Measurements from ENCODE around the gene LRP1B.

LRP1B gene

DNA sequence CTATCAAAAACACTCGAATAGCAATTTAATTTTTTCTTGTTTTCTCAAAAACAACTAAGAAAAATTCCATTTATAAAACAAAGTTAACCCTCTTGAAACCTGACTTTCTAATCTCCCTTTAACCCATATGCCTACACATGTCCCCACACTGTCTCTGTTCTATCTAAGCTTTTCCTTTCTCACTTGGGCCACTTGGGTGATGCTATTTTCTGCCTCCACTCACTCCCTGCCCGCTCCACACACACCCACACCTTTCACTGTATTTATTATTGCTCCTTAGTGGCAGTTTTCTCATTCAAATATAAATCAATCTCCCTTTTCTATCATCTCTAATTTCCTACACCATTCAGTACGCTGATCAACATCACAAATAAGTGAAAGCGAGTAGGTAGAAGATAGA lies 531.1 kb downstream of the LRP1B start:
- H3K4me1 ChIP-seq = no peaks in the 10 kb centered on the region
- H3K36me3 ChIP-seq (replicated peaks) = no peaks in the 10 kb centered on the region
- no peak for DNase-seq (ENCODE audit: low spot score in 2 of 2)
- H3K9me3 ChIP-seq = no peaks in the 10 kb centered on the region
- no peak overlapping the region for H3K4me3 ChIP-seq
- in situ Hi-C loops (cut with MboI; ENCODE audit: low sequenced_read_pairs) = no loop called here
- H3K27me3 ChIP-seq (ENCODE audit: low read depth) = no peaks in the 10 kb centered on the region

GRCh38 chr2:141598982-141599381 lies 531.8 kb downstream of the LRP1B start:
- in situ Hi-C loops (cut with MboI; ENCODE audit: low sequenced_read_pairs) = no loop called here
- Histone ChIP-seq H3K9me3 (no peaks in the 10 kb centered on the region; the same call in 1 of the 2 replicates), H3K36me3 (replicated peaks) (no peaks in the 10 kb centered on the region), H3K4me3 (no peak overlapping the region), H3K27me3 (ENCODE audit: low read depth) (no peaks in the 10 kb centered on the region), H3K4me1 (no peaks in the 10 kb centered on the region)
- DNase-seq (ENCODE audit: low spot score in 2 of 2) = no peak

DNA sequence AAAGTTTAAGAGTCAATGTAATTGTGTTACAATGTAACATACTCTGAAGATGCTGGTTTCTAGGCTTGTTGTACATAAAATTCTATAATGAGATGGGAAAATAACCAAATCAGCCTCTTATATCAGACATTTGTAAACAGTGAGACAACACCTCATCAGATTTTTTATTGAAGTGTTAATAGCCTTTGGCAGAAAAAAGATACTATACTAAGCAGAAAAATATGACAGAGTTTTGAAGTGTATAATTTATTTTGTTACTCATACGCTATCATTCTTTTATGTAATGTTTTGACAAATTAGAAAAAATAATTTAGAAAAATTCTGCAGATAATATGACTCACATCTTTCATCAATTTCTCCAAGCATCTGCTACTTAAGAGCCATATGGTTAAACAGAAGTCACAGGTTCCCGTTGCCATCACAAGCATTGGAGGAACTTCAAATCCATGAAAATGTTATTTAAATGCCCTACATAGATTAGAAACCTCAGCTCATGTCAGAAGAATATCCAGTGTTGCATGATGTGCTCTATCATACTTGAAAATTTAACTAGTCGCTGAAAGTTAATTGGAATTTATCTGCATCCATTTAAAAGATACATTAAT lies 535.4 kb downstream of the LRP1B start:
- Histone ChIP-seq H3K36me3 (replicated peaks) (no peaks in the 10 kb centered on the region), H3K9me3 (no peaks in the 10 kb centered on the region; the same call in 1 of the 2 replicates), H3K27me3 (ENCODE audit: low read depth) (no peaks in the 10 kb centered on the region), H3K4me1 (no peaks in the 10 kb centered on the region), H3K4me3 (no peak overlapping the region)
- in situ Hi-C loops (cut with MboI; ENCODE audit: low sequenced_read_pairs) = no loop called here
- no peak for DNase-seq (ENCODE audit: low spot score in 2 of 2)

DNA sequence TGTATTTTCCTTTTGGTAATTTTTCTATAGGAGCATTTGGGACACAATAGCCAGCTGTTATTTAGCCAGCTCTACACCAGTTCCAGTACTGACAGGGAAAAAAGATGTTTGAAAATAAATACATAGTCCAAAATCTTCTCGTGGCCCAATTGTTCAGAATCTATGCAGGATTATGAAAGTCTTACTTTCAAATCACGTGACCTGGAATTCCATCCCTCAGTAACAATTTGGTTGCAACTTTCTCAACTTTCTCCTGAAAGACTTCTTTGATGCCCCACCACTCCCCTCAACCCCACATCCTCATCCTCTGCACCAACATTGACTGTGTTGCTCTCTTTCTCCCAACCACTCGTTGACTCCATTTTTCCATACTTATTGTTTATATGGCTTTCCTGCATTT lies 539.0 kb downstream of the LRP1B start:
- H3K4me3 ChIP-seq = no peak overlapping the region
- H3K4me1 ChIP-seq = no peaks in the 10 kb centered on the region
- no peaks in the 10 kb centered on the region for H3K27me3 ChIP-seq (ENCODE audit: low read depth)
- DNase-seq (ENCODE audit: low spot score in 2 of 2) = no peak
- in situ Hi-C loops (cut with MboI; ENCODE audit: low sequenced_read_pairs) = no loop called here
- no peaks in the 10 kb centered on the region for H3K36me3 ChIP-seq (replicated peaks)
- no peaks in the 10 kb centered on the region; the same call in 1 of the 2 replicates for H3K9me3 ChIP-seq

DNA sequence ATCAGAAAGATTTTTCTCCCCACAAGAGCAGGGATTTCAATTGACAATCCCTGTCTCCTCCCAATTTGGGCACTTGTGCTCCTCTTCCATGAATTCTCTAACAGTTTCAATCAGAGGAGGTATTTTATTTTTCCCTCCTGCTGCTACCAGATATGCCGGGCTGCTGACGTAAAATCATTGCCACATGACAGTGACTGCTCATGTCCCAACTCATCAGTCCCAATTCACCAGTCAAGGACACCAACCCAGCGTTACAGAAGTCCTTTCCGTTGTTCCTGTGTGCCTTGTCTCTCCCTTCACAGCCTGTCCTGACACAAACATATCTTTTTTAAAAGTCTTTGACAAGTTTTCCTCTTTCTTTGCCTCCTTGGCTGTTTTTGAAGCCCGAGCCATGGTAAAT lies 540.2 kb downstream of the LRP1B start:
- H3K9me3 ChIP-seq = no peaks in the 10 kb centered on the region; the same call in 1 of the 2 replicates
- in situ Hi-C loops (cut with MboI; ENCODE audit: low sequenced_read_pairs) = no loop called here
- no peaks in the 10 kb centered on the region for H3K27me3 ChIP-seq (ENCODE audit: low read depth)
- H3K36me3 ChIP-seq (replicated peaks) = no peaks in the 10 kb centered on the region
- DNase-seq (ENCODE audit: low spot score in 2 of 2) = no peak
- no peak overlapping the region for H3K4me3 ChIP-seq
- H3K4me1 ChIP-seq = no peaks in the 10 kb centered on the region

- DNase-seq (ENCODE audit: low spot score in 2 of 2) = no peak
- no peaks in the 10 kb centered on the region for H3K4me1 ChIP-seq
- no peak overlapping the region for H3K4me3 ChIP-seq
- in situ Hi-C loops (cut with MboI; ENCODE audit: low sequenced_read_pairs) = no loop called here
- H3K36me3 ChIP-seq (replicated peaks) = no peaks in the 10 kb centered on the region
- no peaks in the 10 kb centered on the region for H3K27me3 ChIP-seq (ENCODE audit: low read depth)
- no peaks in the 10 kb centered on the region; the same call in 1 of the 2 replicates for H3K9me3 ChIP-seq
These were observed 541.5 kb downstream of the LRP1B start for GRCh38 chr2:141589314-141589713.

DNA sequence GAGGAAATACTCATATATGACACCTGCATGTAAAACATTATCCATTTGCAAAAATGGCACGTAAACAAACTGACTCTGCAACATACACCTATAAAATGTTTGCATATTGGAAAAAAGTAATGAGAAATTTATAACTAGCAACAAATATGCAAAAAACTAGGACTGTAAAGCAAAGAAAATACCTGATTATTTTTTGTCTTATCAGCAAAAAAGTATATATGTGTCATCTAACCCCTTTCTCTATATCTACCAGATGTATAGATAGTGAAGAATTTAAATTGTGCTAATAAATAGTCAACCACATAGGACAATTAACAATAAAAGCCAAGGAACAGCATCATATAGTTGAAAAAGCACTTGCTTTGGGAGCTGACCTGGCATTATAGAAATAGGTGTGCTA lies 543.8 kb downstream of the LRP1B start:
- Histone ChIP-seq H3K9me3 (no peaks in the 10 kb centered on the region), H3K4me3 (no peak overlapping the region), H3K27me3 (ENCODE audit: low read depth) (no peaks in the 10 kb centered on the region), H3K4me1 (peaks cover 2% of the 10 kb centered on the region; the same call in 1 of the 2 replicates), H3K36me3 (replicated peaks) (no peaks in the 10 kb centered on the region)
- in situ Hi-C loops (cut with MboI; ENCODE audit: low sequenced_read_pairs) = no loop called here
- DNase-seq (ENCODE audit: low spot score in 2 of 2) = no peak

GRCh38 chr2:141582213-141582612 lies 548.6 kb downstream of the LRP1B start:
- no peaks in the 10 kb centered on the region for H3K27me3 ChIP-seq (ENCODE audit: low read depth)
- no peaks in the 10 kb centered on the region for H3K9me3 ChIP-seq
- peaks cover 8% of the 10 kb centered on the region; the same call in 1 of the 2 replicates for H3K4me1 ChIP-seq
- in situ Hi-C loops (cut with MboI; ENCODE audit: low sequenced_read_pairs) = no loop called here
- DNase-seq (ENCODE audit: low spot score in 2 of 2) = no peak
- no peaks in the 10 kb centered on the region for H3K36me3 ChIP-seq (replicated peaks)
- H3K4me3 ChIP-seq = no peak overlapping the region

GRCh38 chr2:141579071-141579470 lies 551.7 kb downstream of the LRP1B start:
- Histone ChIP-seq H3K4me3 (no peak overlapping the region), H3K9me3 (no peaks in the 10 kb centered on the region), H3K4me1 (peaks cover 8% of the 10 kb centered on the region; the same call in 1 of the 2 replicates), H3K27me3 (ENCODE audit: low read depth) (no peaks in the 10 kb centered on the region), H3K36me3 (replicated peaks) (no peaks in the 10 kb centered on the region)
- DNase-seq (ENCODE audit: low spot score in 2 of 2) = no peak
- in situ Hi-C loops (cut with MboI; ENCODE audit: low sequenced_read_pairs) = no loop called here

DNA sequence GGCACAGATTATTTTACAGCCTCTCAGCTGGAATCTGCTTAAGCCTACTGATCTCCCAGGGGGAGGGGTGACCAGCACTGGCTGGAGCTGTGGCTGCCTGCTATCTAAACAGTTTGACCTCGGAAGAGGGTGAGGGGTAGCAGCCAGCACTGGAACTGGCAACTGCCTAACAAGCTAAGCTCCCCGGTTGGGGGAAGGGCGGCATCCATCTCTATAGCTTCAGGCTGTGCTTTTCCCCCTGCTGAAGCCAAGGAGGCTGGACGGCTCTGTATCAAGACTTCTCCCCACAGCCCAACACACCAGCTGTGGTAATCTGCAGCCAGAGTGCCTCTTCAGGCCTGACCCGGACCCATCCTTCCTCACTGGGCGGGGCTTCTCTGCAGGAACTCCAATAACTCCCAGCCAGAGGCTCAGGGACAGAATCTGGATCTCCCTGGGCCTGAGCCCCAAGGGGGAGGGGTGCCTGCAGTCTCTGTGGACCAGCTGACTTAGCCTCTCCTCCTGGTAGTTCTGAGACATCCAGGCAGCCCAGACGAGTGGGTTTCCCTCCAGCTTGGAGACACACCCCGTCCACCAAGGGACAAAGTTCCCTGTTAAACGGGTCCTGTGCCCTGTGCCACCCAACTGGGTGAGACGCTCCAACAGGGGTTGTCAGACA lies 560.2 kb downstream of the LRP1B start:
- no peak overlapping the region for H3K4me3 ChIP-seq
- in situ Hi-C loops (cut with MboI; ENCODE audit: low sequenced_read_pairs) = no loop called here
- no peaks in the 10 kb centered on the region; the same call in 1 of the 2 replicates for H3K4me1 ChIP-seq
- no peaks in the 10 kb centered on the region for H3K36me3 ChIP-seq (replicated peaks)
- H3K27me3 ChIP-seq (ENCODE audit: low read depth) = no peaks in the 10 kb centered on the region
- DNase-seq (ENCODE audit: low spot score in 2 of 2) = peak in 1 of 2 experiments; percentile 7
- no peaks in the 10 kb centered on the region for H3K9me3 ChIP-seq

- in situ Hi-C loops (cut with MboI; ENCODE audit: low sequenced_read_pairs) = no loop called here
These were observed 560.9 kb downstream of the LRP1B start for GRCh38 chr2:141569941-141570340.

DNA sequence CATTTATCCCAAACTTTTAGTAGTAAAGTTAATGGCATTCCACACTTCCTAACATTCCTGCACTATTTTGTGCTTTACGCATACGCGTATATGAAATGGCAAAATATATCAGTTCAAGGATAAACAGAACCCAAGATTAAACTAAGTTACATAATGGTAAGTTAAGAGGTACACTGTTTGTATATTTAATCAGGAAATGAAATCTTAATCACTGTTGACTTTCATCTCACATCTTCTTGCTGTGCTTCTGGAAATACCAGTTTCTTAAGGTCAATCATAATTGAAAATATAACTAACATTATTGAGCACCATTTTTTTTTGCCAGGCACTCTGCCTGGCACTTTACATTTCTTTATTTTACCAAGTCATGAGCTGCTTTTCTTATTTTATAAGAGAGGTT lies 565.2 kb downstream of the LRP1B start:
- Histone ChIP-seq H3K27me3 (ENCODE audit: low read depth) (no peaks in the 10 kb centered on the region), H3K4me3 (no peak overlapping the region), H3K36me3 (replicated peaks) (no peaks in the 10 kb centered on the region), H3K4me1 (no peaks in the 10 kb centered on the region; the same call in 1 of the 2 replicates), H3K9me3 (no peaks in the 10 kb centered on the region)
- in situ Hi-C loops (cut with MboI; ENCODE audit: low sequenced_read_pairs) = no loop called here
- no peak for DNase-seq (ENCODE audit: low spot score in 2 of 2)

More at GRCh38 chr2:141569941-141570340, 560.9 kb downstream of the LRP1B start:
- no peaks in the 10 kb centered on the region; the same call in 1 of the 2 replicates for H3K4me1 ChIP-seq
- no peak for DNase-seq (ENCODE audit: low spot score in 2 of 2)
- H3K36me3 ChIP-seq (replicated peaks) = no peaks in the 10 kb centered on the region
- no peaks in the 10 kb centered on the region for H3K27me3 ChIP-seq (ENCODE audit: low read depth)
- no peak overlapping the region for H3K4me3 ChIP-seq
- no peaks in the 10 kb centered on the region for H3K9me3 ChIP-seq

GRCh38 chr2:141560723-141561122 lies 570.1 kb downstream of the LRP1B start:
- in situ Hi-C loops (cut with MboI; ENCODE audit: low sequenced_read_pairs) = no loop called here
- no peak overlapping the region for H3K4me3 ChIP-seq
- H3K36me3 ChIP-seq (replicated peaks) = no peaks in the 10 kb centered on the region
- no peaks in the 10 kb centered on the region for H3K9me3 ChIP-seq
- no peak for DNase-seq (ENCODE audit: low spot score in 2 of 2)
- no peaks in the 10 kb centered on the region for H3K27me3 ChIP-seq (ENCODE audit: low read depth)
- no peaks in the 10 kb centered on the region for H3K4me1 ChIP-seq

- no peaks in the 10 kb centered on the region for H3K4me1 ChIP-seq
- in situ Hi-C loops (cut with MboI; ENCODE audit: low sequenced_read_pairs) = no loop called here
- H3K36me3 ChIP-seq (replicated peaks) = no peaks in the 10 kb centered on the region
- H3K4me3 ChIP-seq = no peak overlapping the region
- DNase-seq (ENCODE audit: low spot score in 2 of 2) = no peak
- H3K9me3 ChIP-seq = no peaks in the 10 kb centered on the region
- no peaks in the 10 kb centered on the region for H3K27me3 ChIP-seq (ENCODE audit: low read depth)
These were observed 573.3 kb downstream of the LRP1B start for GRCh38 chr2:141557329-141558095.

All from HAP-1 (cell line).